SK-N-SH (cell line): ENCODE measurements around the gene SCT.

Source experiments
- CHD2 ChIP-seq: fragments of 150-350 bp; IDR thresholded peaks from 2 replicates; pipeline ENCODE4 v1.6.1; 2018; ENCODE audit warnings: low read length; ENCODE audit not compliant: partially characterized antibody
- EP300 ChIP-seq, 2 experiments: IDR thresholded peaks; 2 replicates each; pipeline versions ENCODE4 v1.4.0 to v1.6.1; 2012; ENCODE audit warnings: borderline replicate concordance in 1 of 2, low read depth in 1 of 2, low read length in 1 of 2
- MXI1 ChIP-seq: IDR thresholded peaks from 2 replicates; pipeline ENCODE4 v1.6.1; 2012; ENCODE audit warnings: mild to moderate bottlenecking, low read depth, low read length, improper control_type of control experiment
- POLR2AphosphoS5 ChIP-seq: IDR thresholded peaks from 2 replicates; pipeline ENCODE4 v1.6.1; 2012; ENCODE audit warnings: low read depth, low read length
- TCF12 ChIP-seq: IDR thresholded peaks from 2 replicates; pipeline ENCODE4 v1.4.0; 2012
- TEAD4 ChIP-seq: IDR thresholded peaks from 2 replicates; pipeline ENCODE4 v1.4.0; 2012; ENCODE audit warnings: mild to moderate bottlenecking, borderline replicate concordance; ENCODE audit not compliant: insufficient read depth
- YY1 ChIP-seq: IDR thresholded peaks from 2 replicates; pipeline ENCODE4 v1.4.0; 2012; ENCODE audit warnings: low read depth, mild to moderate bottlenecking
- TF ChIP-seq, protein P1 (sequence below): fragments of 200-600 bp; sonication (generic); IDR thresholded peaks from 2 replicates; pipeline ENCODE4 v1.6.1; 2017; ENCODE audit warnings: antibody characterized with exemption, mild to moderate bottlenecking, moderate library complexity
- TF ChIP-seq, protein P2 (sequence below): fragments of 150-350 bp; IDR thresholded peaks from 2 replicates; pipeline ENCODE4 v1.6.1; 2016; ENCODE audit warnings: mild to moderate bottlenecking, low read depth, low read length
- TF ChIP-seq, protein P3 (sequence below): fragments of 150-350 bp; IDR thresholded peaks from 2 replicates; pipeline ENCODE4 v1.6.1; 2017; ENCODE audit warnings: antibody characterized with exemption, low read length, low read depth, borderline replicate concordance
- TF ChIP-seq, protein P4 (sequence below): IDR thresholded peaks from 2 replicates; pipeline ENCODE4 v1.4.0; 2012; ENCODE audit warnings: low read depth
- TF ChIP-seq, protein P5 (sequence below): IDR thresholded peaks from 2 replicates; pipeline ENCODE4 v1.6.1; 2012; ENCODE audit warnings: mild to moderate bottlenecking, low read depth, low read length, moderate library complexity

DNA sequence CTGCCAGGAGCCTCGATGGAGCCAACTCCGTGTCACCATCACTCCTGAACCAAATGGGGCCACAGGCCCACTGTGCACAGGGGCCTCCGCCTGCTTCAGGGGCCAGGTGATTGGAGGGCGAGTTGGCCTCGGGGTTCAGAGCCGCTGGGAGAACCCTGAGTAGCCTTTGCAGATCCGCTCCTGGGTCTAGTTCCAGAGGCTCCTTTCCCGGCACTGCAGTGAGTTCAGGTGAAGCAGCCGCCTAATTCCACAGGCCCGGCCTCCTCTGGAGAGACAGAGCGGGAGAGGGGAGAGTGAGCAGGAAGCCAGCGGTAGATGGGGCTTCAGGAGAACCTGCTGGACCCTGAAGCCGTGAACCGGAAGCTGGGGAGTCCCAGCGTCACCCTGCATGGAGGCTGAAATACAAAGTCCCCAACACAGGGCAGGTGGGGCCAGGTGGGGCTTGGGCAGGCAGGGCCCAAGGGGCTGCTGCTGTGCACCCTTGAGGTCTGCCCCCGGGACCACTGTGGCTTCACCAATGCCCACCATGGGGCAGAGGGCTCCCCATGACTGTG is 32.6 kb upstream of the SCT start:
- TF ChIP-seq, protein P1, sequence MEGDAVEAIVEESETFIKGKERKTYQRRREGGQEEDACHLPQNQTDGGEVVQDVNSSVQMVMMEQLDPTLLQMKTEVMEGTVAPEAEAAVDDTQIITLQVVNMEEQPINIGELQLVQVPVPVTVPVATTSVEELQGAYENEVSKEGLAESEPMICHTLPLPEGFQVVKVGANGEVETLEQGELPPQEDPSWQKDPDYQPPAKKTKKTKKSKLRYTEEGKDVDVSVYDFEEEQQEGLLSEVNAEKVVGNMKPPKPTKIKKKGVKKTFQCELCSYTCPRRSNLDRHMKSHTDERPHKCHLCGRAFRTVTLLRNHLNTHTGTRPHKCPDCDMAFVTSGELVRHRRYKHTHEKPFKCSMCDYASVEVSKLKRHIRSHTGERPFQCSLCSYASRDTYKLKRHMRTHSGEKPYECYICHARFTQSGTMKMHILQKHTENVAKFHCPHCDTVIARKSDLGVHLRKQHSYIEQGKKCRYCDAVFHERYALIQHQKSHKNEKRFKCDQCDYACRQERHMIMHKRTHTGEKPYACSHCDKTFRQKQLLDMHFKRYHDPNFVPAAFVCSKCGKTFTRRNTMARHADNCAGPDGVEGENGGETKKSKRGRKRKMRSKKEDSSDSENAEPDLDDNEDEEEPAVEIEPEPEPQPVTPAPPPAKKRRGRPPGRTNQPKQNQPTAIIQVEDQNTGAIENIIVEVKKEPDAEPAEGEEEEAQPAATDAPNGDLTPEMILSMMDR, result no peak
- TF ChIP-seq, protein P2, sequence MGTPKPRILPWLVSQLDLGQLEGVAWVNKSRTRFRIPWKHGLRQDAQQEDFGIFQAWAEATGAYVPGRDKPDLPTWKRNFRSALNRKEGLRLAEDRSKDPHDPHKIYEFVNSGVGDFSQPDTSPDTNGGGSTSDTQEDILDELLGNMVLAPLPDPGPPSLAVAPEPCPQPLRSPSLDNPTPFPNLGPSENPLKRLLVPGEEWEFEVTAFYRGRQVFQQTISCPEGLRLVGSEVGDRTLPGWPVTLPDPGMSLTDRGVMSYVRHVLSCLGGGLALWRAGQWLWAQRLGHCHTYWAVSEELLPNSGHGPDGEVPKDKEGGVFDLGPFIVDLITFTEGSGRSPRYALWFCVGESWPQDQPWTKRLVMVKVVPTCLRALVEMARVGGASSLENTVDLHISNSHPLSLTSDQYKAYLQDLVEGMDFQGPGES, result no peak
- TF ChIP-seq MXI1, result no peak
- TF ChIP-seq TEAD4, result no peak
- no peak for TF ChIP-seq TCF12
- no peak for TF ChIP-seq YY1
- TF ChIP-seq POLR2AphosphoS5, result no peak
- TF ChIP-seq, protein P3, sequence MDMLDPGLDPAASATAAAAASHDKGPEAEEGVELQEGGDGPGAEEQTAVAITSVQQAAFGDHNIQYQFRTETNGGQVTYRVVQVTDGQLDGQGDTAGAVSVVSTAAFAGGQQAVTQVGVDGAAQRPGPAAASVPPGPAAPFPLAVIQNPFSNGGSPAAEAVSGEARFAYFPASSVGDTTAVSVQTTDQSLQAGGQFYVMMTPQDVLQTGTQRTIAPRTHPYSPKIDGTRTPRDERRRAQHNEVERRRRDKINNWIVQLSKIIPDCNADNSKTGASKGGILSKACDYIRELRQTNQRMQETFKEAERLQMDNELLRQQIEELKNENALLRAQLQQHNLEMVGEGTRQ, result no peak
- TF ChIP-seq, protein P4, sequence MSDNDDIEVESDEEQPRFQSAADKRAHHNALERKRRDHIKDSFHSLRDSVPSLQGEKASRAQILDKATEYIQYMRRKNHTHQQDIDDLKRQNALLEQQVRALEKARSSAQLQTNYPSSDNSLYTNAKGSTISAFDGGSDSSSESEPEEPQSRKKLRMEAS, result no peak
- TF ChIP-seq EP300 (IDR thresholded peaks at IDR 0.05; ENCODE audit: borderline replicate concordance in 1 of 2, low read depth in 1 of 2, low read length in 1 of 2), result no peak
- TF ChIP-seq, protein P5, sequence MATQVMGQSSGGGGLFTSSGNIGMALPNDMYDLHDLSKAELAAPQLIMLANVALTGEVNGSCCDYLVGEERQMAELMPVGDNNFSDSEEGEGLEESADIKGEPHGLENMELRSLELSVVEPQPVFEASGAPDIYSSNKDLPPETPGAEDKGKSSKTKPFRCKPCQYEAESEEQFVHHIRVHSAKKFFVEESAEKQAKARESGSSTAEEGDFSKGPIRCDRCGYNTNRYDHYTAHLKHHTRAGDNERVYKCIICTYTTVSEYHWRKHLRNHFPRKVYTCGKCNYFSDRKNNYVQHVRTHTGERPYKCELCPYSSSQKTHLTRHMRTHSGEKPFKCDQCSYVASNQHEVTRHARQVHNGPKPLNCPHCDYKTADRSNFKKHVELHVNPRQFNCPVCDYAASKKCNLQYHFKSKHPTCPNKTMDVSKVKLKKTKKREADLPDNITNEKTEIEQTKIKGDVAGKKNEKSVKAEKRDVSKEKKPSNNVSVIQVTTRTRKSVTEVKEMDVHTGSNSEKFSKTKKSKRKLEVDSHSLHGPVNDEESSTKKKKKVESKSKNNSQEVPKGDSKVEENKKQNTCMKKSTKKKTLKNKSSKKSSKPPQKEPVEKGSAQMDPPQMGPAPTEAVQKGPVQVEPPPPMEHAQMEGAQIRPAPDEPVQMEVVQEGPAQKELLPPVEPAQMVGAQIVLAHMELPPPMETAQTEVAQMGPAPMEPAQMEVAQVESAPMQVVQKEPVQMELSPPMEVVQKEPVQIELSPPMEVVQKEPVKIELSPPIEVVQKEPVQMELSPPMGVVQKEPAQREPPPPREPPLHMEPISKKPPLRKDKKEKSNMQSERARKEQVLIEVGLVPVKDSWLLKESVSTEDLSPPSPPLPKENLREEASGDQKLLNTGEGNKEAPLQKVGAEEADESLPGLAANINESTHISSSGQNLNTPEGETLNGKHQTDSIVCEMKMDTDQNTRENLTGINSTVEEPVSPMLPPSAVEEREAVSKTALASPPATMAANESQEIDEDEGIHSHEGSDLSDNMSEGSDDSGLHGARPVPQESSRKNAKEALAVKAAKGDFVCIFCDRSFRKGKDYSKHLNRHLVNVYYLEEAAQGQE, result no peak
- TF ChIP-seq CHD2, result no peak
